HAP-1 (cell line): ENCODE data around the gene HIGD1A.

Source experiments
- DNase-seq, 2 experiments: peaks; one replicate each; pipeline ENCODE4 v3.0.0-alpha.2; 2016 to 2020; ENCODE audit warnings: low spot score in 2 of 2
- H3K27me3 ChIP-seq: fragments of 250-450 bp; sonication (Bioruptor Pico); 2 replicates; pipeline ENCODE4 v1.5.1; 2020; ENCODE audit warnings: low read depth, mild to moderate bottlenecking, moderate library complexity
- H3K36me3 ChIP-seq: fragments of 250-450 bp; sonication (Bioruptor Pico); replicated peaks from 2 replicates; pipeline ENCODE4 v1.5.1; 2020; ENCODE audit warnings: mild to moderate bottlenecking
- H3K4me1 ChIP-seq: fragments of 250-450 bp; sonication (Bioruptor Pico); 2 replicates; pipeline ENCODE4 v1.5.1; 2020; ENCODE audit warnings: mild to moderate bottlenecking
- H3K4me3 ChIP-seq: fragments of 250-450 bp; sonication (Bioruptor Pico); 2 replicates; pipeline ENCODE4 v1.5.1; 2020; ENCODE audit warnings: mild to moderate bottlenecking, moderate library complexity
- H3K9me3 ChIP-seq: fragments of 250-450 bp; sonication (Bioruptor Pico); 2 replicates; pipeline ENCODE4 v1.5.1; 2020; ENCODE audit warnings: mild to moderate bottlenecking, moderate library complexity
- in situ Hi-C: fragments of 300-500 bp; cut with MboI; formaldehyde crosslinking; loops from 3 replicates; pipeline ENCODE4 v1.14.3; 2020; ENCODE audit warnings: low sequenced_read_pairs, inconsistent platforms, mixed read lengths

Gene HIGD1A

DNA sequence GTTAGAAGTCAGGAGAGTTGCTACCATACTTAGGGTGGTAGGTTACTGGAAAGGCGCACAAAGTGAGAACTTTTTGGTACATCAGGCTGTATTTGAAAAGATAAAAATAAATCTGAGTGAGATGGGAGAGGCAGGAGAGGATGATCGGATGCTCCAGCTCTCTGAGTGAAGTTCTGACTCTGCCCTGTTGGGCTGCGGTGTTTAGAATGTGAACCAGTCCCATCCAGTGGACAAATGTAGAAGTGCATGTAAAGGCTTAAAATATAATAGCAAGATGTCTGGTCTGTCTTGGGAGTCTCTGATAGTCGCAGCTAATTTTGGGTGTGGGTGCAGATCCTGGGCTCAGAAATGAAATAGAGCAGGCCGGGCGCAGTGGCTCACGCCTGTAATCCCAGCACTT lies 35.3 kb upstream of the HIGD1A start:
- in situ Hi-C loops = loop anchor here (5.0 kb wide), 1 partner anchor 57 kb away; no protein-coding TSS in a partner anchor
- no peak overlapping the region for H3K4me3 ChIP-seq

DNA sequence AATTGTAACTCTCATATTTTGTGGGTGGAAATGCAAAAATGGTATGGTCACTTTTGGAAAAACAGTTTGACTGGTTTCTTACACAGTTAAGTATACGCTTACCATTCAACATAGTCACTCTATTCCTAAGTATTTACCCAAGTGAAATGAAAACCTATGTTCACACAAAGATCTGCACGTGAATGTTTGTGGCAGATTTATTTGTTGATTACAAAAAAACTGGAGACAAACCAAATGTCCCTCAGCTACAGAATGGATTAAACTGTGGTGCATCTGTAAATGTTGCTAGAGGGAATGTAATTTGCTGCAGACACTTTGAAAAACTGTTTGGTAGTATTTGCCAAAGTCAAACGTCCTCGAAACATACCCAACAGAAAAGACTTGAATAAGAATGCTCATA lies 34.3 kb upstream of the HIGD1A start:
- H3K36me3 ChIP-seq = no peaks in the 10 kb centered on the region
- peaks cover 26% of the 10 kb centered on the region for H3K27me3 ChIP-seq
- no peaks in the 10 kb centered on the region for H3K9me3 ChIP-seq
- H3K4me3 ChIP-seq = no peak overlapping the region
- DNase-seq = no peak
- in situ Hi-C loops = loop anchor here (5.0 kb wide), 1 partner anchor 56 kb away; no protein-coding TSS in a partner anchor
- H3K4me1 ChIP-seq = no peaks in the 10 kb centered on the region

More for the DNA sequence above, 35.3 kb upstream of the HIGD1A start:
- Histone ChIP-seq H3K27me3 (peaks cover 26% of the 10 kb centered on the region), H3K36me3 (no peaks in the 10 kb centered on the region), H3K9me3 (no peaks in the 10 kb centered on the region), H3K4me1 (no peaks in the 10 kb centered on the region)
- DNase-seq = peak; percentile 58 to 63

DNA sequence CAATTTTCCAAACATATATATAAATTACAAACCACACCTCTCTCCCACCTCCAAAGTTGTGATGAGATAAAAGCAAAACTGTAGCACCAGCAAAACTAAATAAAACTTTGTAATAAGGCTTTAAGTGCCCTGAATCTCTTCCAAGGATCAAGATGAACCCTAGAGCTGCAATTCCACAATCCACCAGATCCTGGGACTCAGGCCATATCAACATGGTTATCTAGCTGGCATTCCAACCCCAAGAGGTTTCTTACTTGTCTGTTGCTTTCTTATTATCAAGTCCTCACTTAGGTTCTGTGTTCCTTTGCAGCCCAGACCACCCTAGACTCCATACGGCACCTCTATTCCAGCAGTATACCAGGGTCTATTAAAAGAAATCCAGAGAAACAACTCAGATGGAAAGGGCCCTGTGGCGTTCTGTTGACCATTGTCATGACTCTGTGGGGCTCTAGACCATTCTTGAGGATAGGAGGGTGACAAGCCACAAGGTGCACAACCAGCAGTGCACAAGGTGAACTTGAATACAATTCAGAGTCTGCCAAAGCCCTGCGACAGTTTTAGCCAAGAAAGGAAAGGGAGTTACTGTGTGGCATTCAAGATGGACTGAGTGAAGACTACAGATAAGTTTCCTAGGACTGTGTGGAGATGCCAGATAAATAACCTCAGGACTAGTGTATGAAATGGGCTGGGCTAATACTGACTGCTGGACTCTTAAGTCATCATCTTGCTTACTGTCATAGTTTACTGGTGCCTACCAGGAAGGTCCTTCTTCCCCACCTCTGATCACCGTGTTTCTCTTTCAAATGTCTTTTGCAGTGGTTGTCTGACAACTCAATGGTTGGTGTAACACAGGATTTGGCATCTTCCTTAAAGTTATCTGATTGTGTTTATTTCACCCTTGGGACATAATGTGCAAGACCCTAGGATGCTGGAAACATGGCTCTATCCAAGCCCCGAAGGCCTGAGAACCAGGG lies 32.1 kb upstream of the HIGD1A start:
- DNase-seq = no peak
- no peaks in the 10 kb centered on the region for H3K9me3 ChIP-seq
- no peak overlapping the region for H3K4me3 ChIP-seq
- H3K4me1 ChIP-seq = no peaks in the 10 kb centered on the region
- in situ Hi-C loops = loop anchor here (5.0 kb wide), 1 partner anchor 54 kb away; no protein-coding TSS in a partner anchor
- H3K27me3 ChIP-seq = peaks cover 23% of the 10 kb centered on the region
- H3K36me3 ChIP-seq = no peaks in the 10 kb centered on the region

DNA sequence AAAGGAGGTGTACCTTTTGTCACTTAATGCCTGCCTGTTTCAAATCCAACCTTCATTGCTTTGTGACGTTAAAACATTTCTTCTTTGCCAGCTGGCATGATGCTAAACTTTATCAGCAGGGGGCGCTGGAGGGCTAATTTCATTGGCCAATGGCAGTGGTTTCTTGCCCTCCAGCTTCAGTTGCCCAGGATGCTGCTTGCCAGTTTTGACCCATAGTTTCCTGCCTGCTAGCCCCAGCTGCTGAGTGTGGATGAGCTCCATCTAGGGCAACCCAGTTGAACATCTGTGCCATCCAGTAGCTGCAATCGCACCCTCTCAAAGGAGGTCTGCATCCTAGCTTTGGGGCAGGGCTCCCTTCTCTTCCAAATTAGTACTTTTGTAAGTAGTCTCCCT lies 27.0 kb upstream of the HIGD1A start:
- in situ Hi-C loops = no loop called here
- Histone ChIP-seq H3K36me3 (no peaks in the 10 kb centered on the region), H3K4me1 (peaks cover 3% of the 10 kb centered on the region), H3K9me3 (no peaks in the 10 kb centered on the region), H3K27me3 (peaks cover 9% of the 10 kb centered on the region), H3K4me3 (no peak overlapping the region)
- peak; percentile 32 to 85 for DNase-seq

DNA sequence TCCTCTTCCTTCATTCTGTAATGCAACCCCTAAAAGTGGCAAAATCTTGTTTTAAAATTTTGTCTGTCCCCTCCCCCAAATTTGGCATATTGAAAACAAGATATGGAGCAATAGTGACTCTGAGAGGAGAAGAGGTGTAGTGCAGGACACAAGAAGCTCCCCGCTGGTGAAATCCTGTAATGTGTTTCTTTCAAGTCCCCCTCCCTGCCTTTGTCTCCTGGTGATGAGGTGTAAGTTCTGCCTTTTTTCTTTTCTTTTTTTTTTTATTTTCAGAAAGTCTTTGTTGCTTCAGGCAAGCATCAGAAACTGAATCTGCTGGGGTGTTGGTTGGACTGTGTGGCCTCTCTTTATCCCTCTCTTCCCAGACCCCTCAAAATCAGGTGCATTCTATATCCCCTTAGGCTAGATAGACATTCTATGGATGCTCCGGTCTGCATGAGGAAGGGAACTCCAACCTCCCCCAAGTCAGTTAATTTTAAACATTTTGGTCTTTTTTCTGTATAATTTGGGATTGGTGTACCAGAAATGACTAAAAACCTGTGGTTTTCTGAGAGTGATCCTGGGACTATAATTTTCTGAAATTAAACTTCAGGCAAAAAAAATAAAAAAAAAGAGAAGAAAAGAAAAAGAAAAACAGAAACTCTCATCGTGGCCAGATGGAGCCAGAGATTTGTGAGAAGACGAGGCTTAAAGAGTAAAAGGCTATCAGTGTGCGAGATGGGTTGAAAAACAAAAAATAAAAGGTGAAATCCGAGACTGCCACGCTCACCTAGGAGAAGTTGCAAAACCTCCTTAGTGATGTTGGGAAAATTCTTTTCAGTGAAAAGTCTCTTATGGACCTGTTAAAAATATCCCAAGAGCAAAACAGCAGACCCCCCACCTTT lies 26.4 kb upstream of the HIGD1A start:
- DNase-seq = peak; percentile 24 to 41
- no peaks in the 10 kb centered on the region for H3K36me3 ChIP-seq
- peaks cover 5% of the 10 kb centered on the region for H3K27me3 ChIP-seq
- H3K4me1 ChIP-seq = peaks cover 8% of the 10 kb centered on the region
- no peaks in the 10 kb centered on the region for H3K9me3 ChIP-seq
- in situ Hi-C loops = no loop called here
- H3K4me3 ChIP-seq = no peak overlapping the region

DNA sequence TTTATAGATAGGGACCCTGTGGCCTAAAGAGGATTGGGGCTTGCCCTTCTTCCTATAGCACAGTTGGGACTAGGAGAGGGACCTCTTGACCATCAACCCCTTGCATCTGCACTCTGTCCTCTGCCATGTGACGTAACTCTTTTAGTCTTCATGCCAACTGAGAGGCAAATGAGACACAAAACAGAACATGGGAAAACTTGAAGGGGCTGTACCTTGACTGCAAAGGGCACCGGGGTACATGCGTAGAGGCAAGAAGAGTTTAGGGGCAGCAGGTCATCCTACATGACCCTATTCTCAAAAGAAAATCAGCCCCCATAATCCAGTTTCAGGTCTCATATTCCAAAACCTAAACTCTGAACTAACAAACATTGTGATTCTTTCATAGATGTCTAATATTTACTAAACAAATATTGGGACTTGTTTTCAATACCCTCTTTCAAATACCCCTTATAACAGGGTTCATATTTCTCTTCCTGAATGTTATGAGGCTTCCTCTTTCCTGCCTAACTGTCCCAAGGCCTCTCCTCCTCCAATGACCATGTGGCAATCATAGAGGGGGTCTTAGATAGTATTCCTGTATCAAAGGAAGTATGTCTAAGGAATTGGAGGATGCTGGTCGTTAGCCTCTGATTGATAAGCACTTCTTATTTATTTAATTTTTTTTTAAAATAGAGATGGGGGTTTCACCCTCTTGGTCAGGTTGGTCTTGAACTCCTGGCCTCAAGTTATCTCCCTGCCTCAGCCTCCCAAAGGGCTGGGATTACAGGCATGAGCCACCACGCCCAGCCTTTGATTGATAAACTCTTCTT lies 25.5 kb upstream of the HIGD1A start:
- no peak for DNase-seq
- Histone ChIP-seq H3K9me3 (no peaks in the 10 kb centered on the region), H3K36me3 (no peaks in the 10 kb centered on the region), H3K4me3 (no peak overlapping the region), H3K4me1 (peaks cover 8% of the 10 kb centered on the region), H3K27me3 (peaks cover 3% of the 10 kb centered on the region; the same call in 1 of the 2 replicates)
- in situ Hi-C loops = no loop called here

DNA sequence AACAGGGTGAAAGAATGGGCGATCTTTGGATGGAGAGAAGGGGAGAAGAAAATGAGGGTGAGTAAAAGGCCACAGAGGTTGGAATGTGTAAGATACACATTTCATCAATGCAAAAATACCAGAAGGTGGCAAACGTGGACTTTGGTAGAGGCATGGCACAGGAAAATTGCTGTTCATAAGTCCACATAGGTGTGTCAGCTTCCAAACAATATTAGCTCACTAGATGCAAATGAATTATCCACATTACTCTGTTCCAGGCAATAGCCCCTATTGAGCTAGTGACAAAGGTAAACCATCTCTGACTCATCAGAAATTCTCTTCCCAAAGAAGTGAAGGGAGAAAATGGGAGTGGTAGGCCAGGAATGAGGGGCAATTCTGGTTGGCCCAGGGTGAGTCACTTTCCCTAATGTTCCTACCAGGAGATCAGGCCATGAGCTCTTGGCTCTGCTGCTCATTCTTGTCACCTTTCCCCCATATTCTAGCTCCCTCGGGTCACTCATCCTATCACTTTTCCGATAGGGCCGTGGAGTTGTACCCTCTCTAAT lies 24.9 kb upstream of the HIGD1A start:
- in situ Hi-C loops = no loop called here

DNA sequence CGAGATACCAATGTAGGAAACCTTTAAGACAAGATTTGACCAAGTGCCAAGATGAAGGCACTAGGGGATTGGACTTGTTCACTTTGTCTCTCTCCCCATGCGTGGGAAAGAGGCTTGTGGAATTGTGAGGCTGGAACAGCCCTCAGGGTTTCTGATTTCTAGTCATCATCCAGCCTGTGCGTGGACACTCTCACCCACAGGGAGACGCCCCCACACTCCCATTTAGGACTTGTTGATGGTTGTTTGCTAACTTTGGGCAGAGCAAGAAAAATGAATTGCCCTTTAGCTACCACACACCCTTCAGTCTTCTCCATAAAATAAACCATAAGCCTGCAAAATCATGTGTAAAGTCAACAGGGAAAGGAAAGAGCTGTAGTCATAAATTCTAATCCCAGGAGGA lies 23.4 kb upstream of the HIGD1A start:
- Histone ChIP-seq H3K36me3 (no peaks in the 10 kb centered on the region), H3K9me3 (no peaks in the 10 kb centered on the region), H3K4me1 (peaks cover 8% of the 10 kb centered on the region), H3K27me3 (no peaks in the 10 kb centered on the region), H3K4me3 (no peak overlapping the region)
- no peak for DNase-seq
- in situ Hi-C loops = no loop called here

More for the DNA sequence above, 24.9 kb upstream of the HIGD1A start:
- no peaks in the 10 kb centered on the region for H3K36me3 ChIP-seq
- H3K4me1 ChIP-seq = peaks cover 8% of the 10 kb centered on the region
- peaks cover 3% of the 10 kb centered on the region; the same call in 1 of the 2 replicates for H3K27me3 ChIP-seq
- H3K9me3 ChIP-seq = no peaks in the 10 kb centered on the region
- DNase-seq = no peak
- no peak overlapping the region for H3K4me3 ChIP-seq

DNA sequence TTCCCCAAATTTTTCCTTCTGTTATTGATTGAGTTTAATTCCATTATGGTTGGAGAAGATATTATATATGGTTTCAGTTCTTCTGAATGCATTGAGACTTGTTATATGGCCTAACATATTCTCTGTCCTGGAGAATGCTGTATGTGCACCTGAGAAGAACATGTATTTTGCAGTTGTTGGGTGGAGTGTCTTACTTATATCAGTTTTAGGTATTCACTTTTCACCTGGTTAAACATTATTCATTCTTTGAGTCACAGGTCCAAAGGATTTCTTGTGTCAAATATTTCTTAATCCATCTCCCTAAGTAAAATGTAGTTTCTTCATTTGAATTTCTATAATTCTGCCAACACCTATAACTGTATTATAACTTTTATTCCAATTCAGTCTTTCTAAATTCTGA lies 22.7 kb upstream of the HIGD1A start:
- Histone ChIP-seq H3K27me3 (no peaks in the 10 kb centered on the region), H3K4me1 (peaks cover 8% of the 10 kb centered on the region), H3K36me3 (no peaks in the 10 kb centered on the region), H3K4me3 (no peak overlapping the region), H3K9me3 (no peaks in the 10 kb centered on the region)
- DNase-seq = no peak
- in situ Hi-C loops = no loop called here

DNA sequence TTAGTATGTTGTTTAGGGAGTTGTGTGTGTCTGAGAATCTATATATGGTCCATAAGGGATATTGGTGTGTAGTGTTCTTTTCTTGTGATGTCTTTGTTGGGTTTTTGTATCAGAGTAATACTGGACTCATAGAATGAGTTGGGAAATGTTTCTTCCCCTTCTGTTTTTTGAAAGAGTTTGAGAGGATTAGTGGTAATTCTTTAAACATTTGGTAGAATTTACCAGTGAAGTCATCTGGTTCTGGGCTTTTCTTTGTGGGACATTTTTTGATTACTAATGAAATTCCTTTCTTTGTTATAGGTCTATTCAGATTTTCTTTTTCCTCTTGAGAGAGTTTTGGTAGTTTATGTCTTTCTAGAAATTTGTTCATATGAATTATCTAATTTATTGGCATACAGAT lies 21.9 kb upstream of the HIGD1A start:
- Histone ChIP-seq H3K4me3 (no peak overlapping the region), H3K36me3 (no peaks in the 10 kb centered on the region), H3K4me1 (peaks cover 8% of the 10 kb centered on the region), H3K9me3 (no peaks in the 10 kb centered on the region), H3K27me3 (no peaks in the 10 kb centered on the region)
- DNase-seq = peak in 1 of 2 experiments; percentile 36
- in situ Hi-C loops = no loop called here

DNA sequence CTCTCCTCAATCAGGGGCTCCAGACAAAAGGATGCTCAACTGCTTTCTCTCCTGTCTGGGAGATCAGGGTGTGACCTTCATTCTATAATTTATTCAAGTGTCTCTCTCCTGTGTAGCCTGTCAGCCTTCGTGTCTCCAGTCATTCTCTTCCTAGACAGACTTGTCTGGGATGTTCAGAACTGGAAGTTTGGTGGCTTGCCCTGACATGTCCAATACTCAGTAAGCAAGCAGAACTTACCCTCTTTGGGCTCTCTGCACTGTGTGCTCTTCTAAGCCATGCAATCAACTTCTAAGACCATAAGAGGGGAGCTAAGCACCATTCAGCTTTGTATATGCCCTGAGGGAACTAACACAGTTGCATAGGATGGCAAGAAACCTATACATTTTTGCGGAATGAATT lies 19.1 kb upstream of the HIGD1A start:
- Histone ChIP-seq H3K4me3 (no peak overlapping the region), H3K36me3 (no peaks in the 10 kb centered on the region), H3K4me1 (peaks cover 13% of the 10 kb centered on the region), H3K9me3 (no peaks in the 10 kb centered on the region), H3K27me3 (peaks cover 3% of the 10 kb centered on the region; the same call in 1 of the 2 replicates)
- in situ Hi-C loops = no loop called here
- no peak for DNase-seq

DNA sequence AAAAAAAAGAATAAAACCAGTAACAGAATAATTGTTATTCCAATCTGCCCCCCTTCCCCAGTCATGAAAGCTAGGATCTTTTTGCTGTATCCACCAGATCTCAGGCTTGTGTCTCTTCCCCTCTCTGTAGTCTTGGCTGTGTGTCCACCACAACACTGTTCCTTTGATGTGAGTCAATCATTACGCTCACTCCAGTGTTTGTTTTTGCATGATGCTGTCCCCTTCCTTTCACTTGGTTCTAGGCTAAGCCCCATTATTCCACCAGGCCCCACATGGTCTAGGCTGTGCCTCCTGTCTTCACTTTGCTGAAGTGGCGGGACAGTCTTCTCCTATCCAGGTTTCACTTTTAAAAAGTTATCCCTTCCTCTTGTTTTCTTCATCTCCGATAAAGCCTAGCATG lies 18.5 kb upstream of the HIGD1A start:
- peaks cover 13% of the 10 kb centered on the region for H3K4me1 ChIP-seq
- in situ Hi-C loops = no loop called here
- peaks cover 4% of the 10 kb centered on the region; the same call in 1 of the 2 replicates for H3K27me3 ChIP-seq
- no peaks in the 10 kb centered on the region for H3K9me3 ChIP-seq
- no peak for DNase-seq
- H3K36me3 ChIP-seq = no peaks in the 10 kb centered on the region
- H3K4me3 ChIP-seq = no peak overlapping the region

DNA sequence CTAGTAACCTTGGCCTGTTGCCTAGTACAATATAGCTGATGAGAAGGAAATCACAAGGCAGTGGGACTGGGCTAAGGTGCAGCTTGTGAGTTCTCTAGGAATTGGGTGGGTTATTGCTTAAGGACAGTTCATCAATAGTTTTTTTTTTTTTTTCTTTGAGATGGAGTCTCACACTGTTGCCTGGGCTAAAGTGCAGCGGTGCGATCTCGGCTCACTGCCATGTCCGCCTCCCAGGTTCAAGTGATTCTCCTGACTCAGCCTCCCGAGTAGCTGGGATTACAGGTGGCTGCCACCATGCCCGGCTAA lies 16.4 kb upstream of the HIGD1A start:
- Histone ChIP-seq H3K36me3 (no peaks in the 10 kb centered on the region), H3K4me3 (no peak overlapping the region), H3K27me3 (peaks cover 9% of the 10 kb centered on the region; the same call in 1 of the 2 replicates), H3K4me1 (peaks cover 5% of the 10 kb centered on the region), H3K9me3 (no peaks in the 10 kb centered on the region)
- in situ Hi-C loops = no loop called here
- no peak for DNase-seq
